Gastrocnemius medialis (tissue), 4 donors: ENCODE data around the gene CCND1.

Experiments
- CTCF ChIP-seq, 5 experiments: fragments of 450-650 bp in 3 of 5; fragments of 200-600 bp in 2 of 5; sonication (generic) in 2 of 5; IDR thresholded peaks in 4 of 5; conservative IDR thresholded peaks in 1 of 5; 1 replicate in 4 of 5; 2 replicates in 1 of 5; pipeline ENCODE4 v1.5.1; 2016 to 2019; ENCODE audit warnings: antibody characterized with exemption in 5 of 5, mild to moderate bottlenecking in 3 of 5, moderate library complexity in 3 of 5
- POLR2A ChIP-seq, 2 donors: fragments of 450-650 bp; IDR thresholded peaks; one replicate each; pipeline ENCODE4 v1.6.1; 2017; ENCODE audit warnings: antibody characterized with exemption in 2 of 2, mild to moderate bottlenecking in 2 of 2, moderate library complexity in 2 of 2

GRCh38 chr11:69657911-69658625 is 17.1 kb downstream of the CCND1 start:
- TF ChIP-seq POLR2A (IDR thresholded peaks at IDR 0.05) (no peak), CTCF (IDR thresholded peaks at IDR 0.05 in 4 of 5, conservative IDR thresholded peaks at IDR 0.05 in 1 of 5) (no peak)
